Adrenal gland (tissue), 5 donors: Measurements from ENCODE around the gene TMEM101.

ENCODE experiments used
- CTCF ChIP-seq, 6 experiments: fragments of 450-650 bp in 4 of 6; fragments of 200-600 bp in 2 of 6; sonication (generic) in 1 of 6; IDR thresholded peaks; 1 replicate in 5 of 6; 2 replicates in 1 of 6; pipeline versions ENCODE4 v1.5.1 to v1.8.0; 2016 to 2021; ENCODE audit warnings: antibody characterized with exemption in 6 of 6, mild to moderate bottlenecking in 2 of 6, moderate library complexity in 1 of 6
- POLR2A ChIP-seq, 2 donors: fragments of 450-650 bp; IDR thresholded peaks; one replicate each; pipeline ENCODE4 v1.6.1; 2017; ENCODE audit warnings: antibody characterized with exemption in 2 of 2, mild to moderate bottlenecking in 2 of 2, moderate library complexity in 1 of 2
- donor health status: DM: no; HTN: no; CAD: no.

DNA sequence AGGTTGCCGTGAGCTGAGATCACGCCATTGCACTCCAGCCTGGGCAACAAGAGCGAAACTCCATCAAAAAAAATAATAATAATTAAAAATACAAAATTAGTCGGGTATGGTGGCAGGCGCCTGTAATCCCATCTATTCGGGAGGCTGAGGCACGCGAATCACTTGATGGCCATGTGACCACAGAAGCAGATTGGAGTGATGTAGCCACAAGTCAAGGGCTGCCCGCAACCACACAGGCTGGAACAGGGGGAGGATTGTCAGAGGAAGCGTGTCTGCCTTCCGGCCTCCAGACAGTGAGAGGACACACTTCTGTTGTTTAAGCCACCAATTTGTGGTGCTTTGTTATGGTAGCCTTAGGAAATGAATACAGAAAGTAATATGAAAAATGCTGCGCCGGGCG lies 22.1 kb downstream of the TMEM101 start:
- TF ChIP-seq CTCF (IDR thresholded peaks at IDR 0.05): no peak
- TF ChIP-seq POLR2A (IDR thresholded peaks at IDR 0.05): no peak
